Activated T-cell treated with anti-CD3 and anti-CD28 coated beads for 48 hours (primary cell): ENCODE measurements around the gene KRTAP19-7.

Experiments used
- DNase-seq: peaks from one replicate; pipeline ENCODE4 v3.0.0-alpha.2; 2020; ENCODE audit warnings: low read depth

KRTAP19-7 gene

GRCh38 chr21:30561264-30561895 lies at the start of gene KRTAP19-7:
TSS of gene KRTAP19-7 (minus strand) at chr21:30561314. CDS start at chr21:30561289, 25 bp downstream.
- no peak for DNase-seq

GRCh38 chr21:30605968-30606367 lies 44.9 kb upstream of the KRTAP19-7 start:
- no peak for DNase-seq

GRCh38 chr21:30600787-30601186 lies 39.7 kb upstream of the KRTAP19-7 start, which contains the start of gene KRTAP22-1:
TSS of gene KRTAP22-1 (plus strand) at chr21:30601087.
- no peak for DNase-seq

- no peak for DNase-seq
Observed at GRCh38 chr21:30598802-30599201, 37.7 kb upstream of the KRTAP19-7 start, which contains the start of gene KRTAP6-2. TSS of gene KRTAP6-2 (minus strand) at chr21:30598902. CDS start at chr21:30598874, 28 bp downstream.

GRCh38 chr21:30592140-30592539 lies 31.0 kb upstream of the KRTAP19-7 start, which contains the start of gene KRTAP6-3:
TSS of gene KRTAP6-3 (plus strand) at chr21:30592440. CDS start at chr21:30592446, 6 bp downstream.
- no peak for DNase-seq

GRCh38 chr21:30590297-30590696 lies 29.2 kb upstream of the KRTAP19-7 start, which contains the start of gene KRTAP22-2:
TSS of gene KRTAP22-2 (minus strand) at chr21:30590397.
- DNase-seq = no peak

GRCh38 chr21:30582870-30583269 lies 21.8 kb upstream of the KRTAP19-7 start:
- DNase-seq = no peak

- no peak for DNase-seq
Observed at GRCh38 chr21:30580132-30580531, 19.0 kb upstream of the KRTAP19-7 start.

- DNase-seq = no peak
Observed at GRCh38 chr21:30579346-30579745, 18.2 kb upstream of the KRTAP19-7 start.

GRCh38 chr21:30577766-30578165 lies 16.7 kb upstream of the KRTAP19-7 start:
- no peak for DNase-seq

- DNase-seq = no peak
Observed at GRCh38 chr21:30567617-30568016, 6.5 kb upstream of the KRTAP19-7 start.

- no peak for DNase-seq
Observed at GRCh38 chr21:30563630-30564029, 2.5 kb upstream of the KRTAP19-7 start.

- DNase-seq = no peak
Observed at GRCh38 chr21:30563072-30563471, 2.0 kb upstream of the KRTAP19-7 start.

GRCh38 chr21:30561957-30562356 lies 843 bp upstream of the KRTAP19-7 start:
- DNase-seq = no peak

GRCh38 chr21:30555095-30555494 lies 6.0 kb downstream of the KRTAP19-7 start:
- no peak for DNase-seq

- DNase-seq = no peak
Observed at GRCh38 chr21:30552782-30553181, 8.3 kb downstream of the KRTAP19-7 start.

- no peak for DNase-seq
Observed at GRCh38 chr21:30541764-30542163, 19.4 kb downstream of the KRTAP19-7 start, which contains the start of gene KRTAP19-6. TSS of gene KRTAP19-6 (minus strand) at chr21:30541864. CDS start at chr21:30541833, 31 bp downstream.

GRCh38 chr21:30518876-30519275 lies 42.2 kb downstream of the KRTAP19-7 start:
- no peak for DNase-seq

GRCh38 chr21:30515681-30516080 lies 45.4 kb downstream of the KRTAP19-7 start:
- DNase-seq = no peak
